DOHH2 (cell line): Measurements from ENCODE around the gene DGKB.

Experiments used
- H3F3A ChIP-seq: fragments of 200-600 bp; sonication (generic), shearing (Covaris generic); 2 replicates; pipeline ENCODE4 v1.6.0; 2016; ENCODE audit warnings: antibody characterized with exemption, mild to moderate bottlenecking; ENCODE audit not compliant: control insufficient read depth, insufficient read depth
- H3K27ac ChIP-seq: fragments of 200-600 bp; sonication (generic); 2 replicates; pipeline ENCODE4 v1.5.1; 2014; ENCODE audit warnings: low read depth, mild to moderate bottlenecking, low read length, moderate library complexity
- H3K27me3 ChIP-seq: fragments of 200-600 bp; sonication (generic); 2 replicates; pipeline ENCODE4 v1.6.1; 2014; ENCODE audit warnings: mild to moderate bottlenecking, low read length, mixed read lengths; ENCODE audit not compliant: control insufficient read depth
- H3K36me3 ChIP-seq: fragments of 200-600 bp; sonication (generic); 2 replicates; pipeline ENCODE4 v1.6.1; 2014; ENCODE audit warnings: mild to moderate bottlenecking, low read length, moderate library complexity, mixed read lengths; ENCODE audit not compliant: control insufficient read depth
- H3K4me1 ChIP-seq: fragments of 200-600 bp; sonication (generic); 2 replicates; pipeline ENCODE4 v1.6.1; 2014; ENCODE audit warnings: mild to moderate bottlenecking, low read length, mixed read lengths; ENCODE audit not compliant: control insufficient read depth
- H3K4me2 ChIP-seq: fragments of 200-600 bp; sonication (generic); 2 replicates; pipeline ENCODE4 v1.6.0; 2014; ENCODE audit warnings: mild to moderate bottlenecking, low read length, moderate library complexity
- H3K4me3 ChIP-seq: fragments of 200-600 bp; sonication (generic); 2 replicates; pipeline ENCODE4 v1.5.1; 2014; ENCODE audit warnings: mild to moderate bottlenecking, low read length, mixed read lengths
- H3K79me2 ChIP-seq: fragments of 200-600 bp; sonication (generic); 2 replicates; pipeline ENCODE4 v1.6.1; 2014; ENCODE audit warnings: mild to moderate bottlenecking, low read length, mixed read lengths; ENCODE audit not compliant: control insufficient read depth
- H3K9me2 ChIP-seq: fragments of 200-600 bp; sonication (generic); replicated peaks from 2 replicates; pipeline ENCODE4 v1.6.1; 2014; ENCODE audit warnings: mild to moderate bottlenecking, low read length, mixed read lengths; ENCODE audit not compliant: control insufficient read depth
- H3K9me3 ChIP-seq: fragments of 200-600 bp; sonication (generic); 2 replicates; pipeline ENCODE4 v1.6.1; 2014; ENCODE audit warnings: antibody characterized with exemption, low read length, mixed read lengths; ENCODE audit not compliant: control insufficient read depth, insufficient read depth
- H4K20me1 ChIP-seq: fragments of 200-600 bp; sonication (generic); 2 replicates; pipeline ENCODE4 v1.6.0; 2014; ENCODE audit warnings: low read depth, mild to moderate bottlenecking, antibody characterized with exemption, low read length, moderate library complexity; ENCODE audit not compliant: control insufficient read depth, insufficient read depth
- CTCF ChIP-seq: fragments of 200-600 bp; sonication (generic); IDR thresholded peaks from one replicate; pipeline ENCODE4 v1.5.1; 2014; ENCODE audit warnings: antibody characterized with exemption, mild to moderate bottlenecking, low read depth, low read length; ENCODE audit not compliant: poor library complexity, severe bottlenecking
- EZH2phosphoT487 ChIP-seq: fragments of 200-600 bp; sonication (generic); IDR thresholded peaks from 2 replicates; pipeline ENCODE4 v1.6.1; 2017; ENCODE audit warnings: borderline replicate concordance, mild to moderate bottlenecking, antibody characterized with exemption, low read length, moderate library complexity, mixed read lengths

DGKB gene

DNA sequence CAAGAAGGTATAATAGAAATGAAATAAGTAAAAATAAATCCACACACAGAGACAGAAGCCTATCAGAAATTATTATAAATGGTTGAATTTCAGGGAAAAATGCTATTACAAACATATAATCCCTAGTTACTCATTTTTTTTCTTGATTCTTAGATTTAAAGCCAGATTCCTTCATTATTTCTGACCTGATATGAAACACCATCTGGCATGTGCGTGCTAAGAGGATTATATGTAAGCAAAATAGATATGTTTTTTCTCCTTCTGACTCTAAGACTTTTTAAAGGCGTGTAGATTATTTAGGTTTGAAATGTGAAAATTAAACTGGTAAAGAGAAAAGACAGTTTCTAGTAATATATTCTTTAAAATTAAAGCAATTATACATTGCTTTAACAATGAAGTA, 676.4 kb downstream of the DGKB start:
- no peaks in the 10 kb centered on the region for H3F3A ChIP-seq
- no peaks in the 10 kb centered on the region for H3K36me3 ChIP-seq
- H3K27me3 ChIP-seq: no peaks in the 10 kb centered on the region
- no peak overlapping the region for H3K27ac ChIP-seq
- H3K79me2 ChIP-seq: no peaks in the 10 kb centered on the region
- H3K9me3 ChIP-seq: no peaks in the 10 kb centered on the region
- H3K4me1 ChIP-seq: no peaks in the 10 kb centered on the region
- H4K20me1 ChIP-seq: no peaks in the 10 kb centered on the region
- TF ChIP-seq CTCF (no peak), EZH2phosphoT487 (no peak)
- no peak overlapping the region for H3K4me3 ChIP-seq
- no peaks in the 10 kb centered on the region for H3K9me2 ChIP-seq
- H3K4me2 ChIP-seq: no peak overlapping the region

GRCh38 chr7:14219125-14219524, 683.4 kb downstream of the DGKB start:
- Histone ChIP-seq H3K27me3 (no peaks in the 10 kb centered on the region), H3K27ac (no peak overlapping the region), H3K9me3 (no peaks in the 10 kb centered on the region), H3K4me1 (no peaks in the 10 kb centered on the region), H4K20me1 (no peaks in the 10 kb centered on the region), H3F3A (no peaks in the 10 kb centered on the region), H3K79me2 (no peaks in the 10 kb centered on the region), H3K9me2 (no peaks in the 10 kb centered on the region), H3K4me3 (no peak overlapping the region), H3K4me2 (no peak overlapping the region), H3K36me3 (no peaks in the 10 kb centered on the region)
- TF ChIP-seq CTCF: no peak
- no peak for TF ChIP-seq EZH2phosphoT487

DNA sequence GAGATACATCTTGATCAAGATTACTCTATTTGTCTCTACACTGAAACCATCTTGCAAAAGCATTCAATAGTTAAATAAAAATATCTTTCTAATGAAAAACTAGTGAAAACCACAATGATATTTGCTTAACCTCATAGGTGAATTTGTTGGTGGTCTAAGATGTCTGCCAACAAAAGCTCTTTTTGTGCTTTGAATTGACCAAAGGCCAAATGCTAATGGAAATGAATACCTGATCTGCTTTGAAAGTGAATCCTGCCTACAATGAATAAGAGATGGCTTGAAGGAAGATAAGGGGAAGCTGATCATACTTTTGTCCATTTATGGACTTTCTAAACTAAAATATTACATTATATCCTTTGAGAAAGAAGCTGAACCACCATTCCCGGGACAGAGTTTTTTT, 684.2 kb downstream of the DGKB start:
- no peaks in the 10 kb centered on the region for H3K27me3 ChIP-seq
- H3K4me3 ChIP-seq: no peak overlapping the region
- H3K27ac ChIP-seq: no peak overlapping the region
- no peaks in the 10 kb centered on the region for H3K36me3 ChIP-seq
- H3F3A ChIP-seq: no peaks in the 10 kb centered on the region
- H3K79me2 ChIP-seq: no peaks in the 10 kb centered on the region
- H3K9me3 ChIP-seq: no peaks in the 10 kb centered on the region
- H4K20me1 ChIP-seq: no peaks in the 10 kb centered on the region
- no peaks in the 10 kb centered on the region for H3K4me1 ChIP-seq
- no peaks in the 10 kb centered on the region for H3K9me2 ChIP-seq
- TF ChIP-seq CTCF (no peak), EZH2phosphoT487 (no peak)
- no peak overlapping the region for H3K4me2 ChIP-seq
